NCI-H1105 treated with DMSO at 0.1 percent for 48 hours (cell line): ENCODE data around the gene BUD31.
"Not testable (repeated sequence)": the region's sequence is repeated elsewhere in the genome, so short reads cannot be mapped to it uniquely, and the experiment has no call there.

Source experiments
- DNase-seq: peaks from one replicate; lab custom pipeline; 2025; lab: John Stamatoyannopoulos, UW

BUD31 gene

GRCh38 chr7:99408379-99409191 lies at the start of gene BUD31, which contains the start of gene PDAP1:
BUD31 (plus strand) TSS chr7:99408969; CDS start chr7:99411093, 2,124 bp downstream.
PDAP1 (minus strand) TSS chr7:99408597; CDS start chr7:99408548, 49 bp downstream.
- DNase-seq: peak; percentile 94

- no peak for DNase-seq
Observed at GRCh38 chr7:99359465-99360154, 49.2 kb upstream of the BUD31 start.

- DNase-seq: no peak
Observed at GRCh38 chr7:99362801-99363200, 46.0 kb upstream of the BUD31 start.

- no peak for DNase-seq
Observed at GRCh38 chr7:99363286-99363685, 45.5 kb upstream of the BUD31 start.

- no peak for DNase-seq
Observed at GRCh38 chr7:99365318-99366141, 43.2 kb upstream of the BUD31 start.

GRCh38 chr7:99366646-99367045 lies 42.1 kb upstream of the BUD31 start:
- DNase-seq: no peak

GRCh38 chr7:99368750-99369389 lies 39.9 kb upstream of the BUD31 start:
- no peak for DNase-seq

- no peak for DNase-seq
Observed at GRCh38 chr7:99369767-99370391, 38.9 kb upstream of the BUD31 start.

- DNase-seq: no peak
Observed at GRCh38 chr7:99371376-99371920, 37.3 kb upstream of the BUD31 start.

- no peak for DNase-seq
Observed at GRCh38 chr7:99372275-99373090, 36.3 kb upstream of the BUD31 start.

- DNase-seq: no peak
Observed at GRCh38 chr7:99373091-99374066, 35.4 kb upstream of the BUD31 start.

- DNase-seq: peak; percentile 40
Observed at GRCh38 chr7:99374111-99375064, 34.4 kb upstream of the BUD31 start, which contains the start of gene ARPC1B. ARPC1B (plus strand) TSS chr7:99374730; CDS start chr7:99385715, 10,985 bp downstream.

- peak; percentile 43 for DNase-seq
Observed at GRCh38 chr7:99375070-99375807, 33.5 kb upstream of the BUD31 start.

- no peak for DNase-seq
Observed at GRCh38 chr7:99379043-99379577, 29.7 kb upstream of the BUD31 start.

GRCh38 chr7:99379693-99380031 lies 29.1 kb upstream of the BUD31 start:
- not testable (repeated sequence) for DNase-seq

- DNase-seq: no peak
Observed at GRCh38 chr7:99380032-99380822, 28.5 kb upstream of the BUD31 start.
